ENCODE results near the gene MRPS35.
"Not testable (repeated sequence)": the region's sequence is repeated elsewhere in the genome, so short reads cannot be mapped to it uniquely, and the experiment has no call there.

MRPS35 gene

GRCh38 chr12:27709212-27709931 is 1.3 kb upstream of the MRPS35 start:
- DNase-seq = no peak

GRCh38 chr12:27709932-27710591 is 570 bp upstream of the MRPS35 start:
- DNase-seq = no peak

DNA sequence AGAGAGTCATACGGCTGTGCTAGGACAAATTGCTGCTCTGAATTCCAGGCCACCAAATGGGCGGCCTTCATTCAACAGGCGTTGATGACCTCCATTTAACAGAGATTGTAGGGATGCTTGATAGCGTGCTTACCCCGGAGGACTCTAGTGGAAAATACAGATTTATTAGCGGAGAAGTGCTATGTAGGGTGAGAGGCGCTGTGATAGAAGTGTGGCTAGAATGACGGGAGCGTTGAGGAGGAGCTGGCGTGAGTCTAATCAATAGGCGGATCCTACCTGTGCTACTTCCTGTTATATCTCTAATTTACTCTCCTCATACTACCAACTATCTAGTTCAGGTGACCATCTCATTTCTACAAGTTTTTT is 668 bp downstream of the MRPS35 start:
- DNase-seq = no peak

DNA sequence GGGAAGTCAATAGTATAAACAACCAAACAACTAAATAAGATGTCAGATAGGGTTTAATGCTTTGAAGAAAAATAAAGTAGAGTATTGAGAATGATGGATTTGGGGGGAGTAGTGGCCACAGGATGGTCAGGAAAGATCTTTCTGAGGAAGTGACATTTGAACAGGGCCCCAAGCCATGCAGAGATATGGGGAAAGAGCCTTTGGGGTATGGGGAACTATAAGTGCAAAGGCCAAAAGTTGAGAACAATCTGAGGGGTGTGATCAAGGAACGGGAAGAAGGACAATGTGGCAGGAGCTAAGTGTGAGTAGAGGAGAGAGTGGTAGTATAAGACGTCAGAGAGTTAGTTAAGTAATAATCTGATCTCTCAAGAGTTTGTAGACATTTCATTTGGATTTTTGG is 1.3 kb downstream of the MRPS35 start:
- DNase-seq = no peak

DNA sequence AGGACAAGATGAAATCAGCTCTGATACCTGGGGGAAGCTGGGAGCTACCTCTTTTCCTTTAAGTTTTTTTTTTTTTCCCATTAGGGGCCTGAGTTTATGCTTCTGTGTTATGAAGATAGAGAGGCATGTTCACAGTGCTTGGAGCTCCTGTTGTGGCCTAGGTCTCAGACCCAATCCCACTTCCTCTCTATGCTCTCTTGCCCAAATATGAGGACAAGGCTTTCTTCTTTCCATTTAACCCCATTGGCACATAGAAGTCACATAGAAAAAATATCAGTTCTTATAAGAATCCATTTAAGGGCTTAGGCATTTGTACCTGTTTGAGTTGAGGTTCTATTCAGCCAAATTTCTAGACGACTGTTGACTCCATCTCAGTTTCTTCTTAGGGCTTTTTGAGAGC is 12.6 kb downstream of the MRPS35 start:
- DNase-seq = no peak

- DNase-seq = no peak
Observed at GRCh38 chr12:27730097-27730588, 19.5 kb downstream of the MRPS35 start.

DNA sequence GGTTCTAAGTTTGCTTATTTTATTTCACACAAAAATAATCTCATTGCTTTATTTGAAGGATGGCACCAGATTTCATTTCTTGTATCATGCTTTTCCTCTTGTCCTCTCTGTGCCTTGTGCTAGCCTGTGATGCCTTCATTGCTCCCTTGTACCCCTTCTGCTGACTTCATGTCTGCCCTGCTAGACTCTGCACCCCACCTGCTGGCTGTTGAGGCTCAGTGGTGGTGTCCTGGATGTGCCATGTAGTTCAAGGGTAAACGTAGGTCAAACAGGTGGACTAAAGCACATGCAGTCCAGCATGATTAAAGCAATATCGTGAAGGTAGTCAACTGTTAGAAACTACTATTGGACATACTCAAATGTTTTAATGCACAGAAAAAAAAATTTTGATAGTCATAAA is 21.6 kb downstream of the MRPS35 start:
- no peak for DNase-seq

DNA sequence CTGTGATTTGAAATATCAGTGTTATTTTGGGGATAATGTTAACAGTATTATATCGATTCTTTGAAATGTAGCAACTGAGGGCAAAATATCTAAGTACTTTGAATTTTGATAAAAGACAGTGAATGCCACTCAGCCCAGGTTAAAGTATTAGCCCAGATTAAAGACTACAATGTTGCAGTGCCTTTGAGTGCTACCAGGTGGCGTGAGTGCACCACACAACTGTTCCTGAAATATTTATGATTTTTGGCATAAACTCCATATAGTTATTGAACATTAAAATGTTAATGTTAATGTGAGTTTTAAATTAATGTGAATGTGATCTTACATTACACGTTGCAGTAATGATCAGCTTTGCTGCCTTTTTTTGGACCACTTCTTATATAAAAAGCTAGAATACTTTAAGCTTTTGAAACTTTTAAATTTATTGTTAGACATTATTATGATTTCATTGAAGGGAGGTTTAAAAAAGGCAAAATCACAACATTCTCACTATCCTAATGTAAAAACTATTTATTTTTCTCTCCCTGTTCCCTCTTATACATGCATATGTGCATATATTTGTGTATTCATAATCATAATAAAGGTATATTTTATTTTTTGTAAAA is 22.5 kb downstream of the MRPS35 start:
- peak; percentile 13 for DNase-seq

DNA sequence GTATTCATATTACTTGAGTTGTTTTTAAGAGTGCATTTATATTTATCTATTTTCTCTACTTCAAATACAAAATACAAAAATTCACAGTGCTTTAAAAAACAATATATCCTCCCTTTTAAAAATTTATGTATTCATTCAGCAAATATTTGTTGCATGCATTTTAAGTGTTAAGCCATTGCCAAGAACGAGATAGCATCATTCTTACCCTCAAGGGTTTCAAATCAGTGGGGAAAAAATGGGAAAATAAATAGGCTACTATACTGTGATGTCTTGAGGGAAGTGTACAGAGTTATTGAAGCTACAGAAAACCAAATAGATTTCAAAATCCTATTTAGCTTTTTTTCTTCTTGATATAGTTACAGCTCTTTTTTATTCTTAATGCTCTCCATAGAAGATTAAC is 23.2 kb downstream of the MRPS35 start:
- DNase-seq = no peak

- DNase-seq = not testable (repeated sequence)
Observed at GRCh38 chr12:27734321-27734720, 23.7 kb downstream of the MRPS35 start.

DNA sequence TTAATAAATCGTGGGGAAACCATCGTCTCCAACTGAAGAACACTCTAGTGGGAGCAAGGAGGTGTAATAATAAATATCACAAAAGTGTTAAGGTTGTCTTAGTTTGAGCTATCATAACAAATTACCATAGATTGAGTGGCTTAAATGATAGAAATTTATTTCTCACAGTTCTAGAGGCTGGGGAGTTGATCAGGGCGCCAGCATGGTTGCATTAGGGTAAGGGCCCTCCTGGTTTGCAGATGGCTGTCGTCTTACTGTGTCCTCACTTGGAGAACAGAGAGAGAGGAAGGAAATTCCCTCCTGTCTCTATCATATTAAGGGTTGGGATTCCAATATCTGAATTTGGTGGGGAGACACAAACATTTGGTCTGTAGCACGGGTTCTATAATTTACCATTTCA is 33.0 kb downstream of the MRPS35 start:
- no peak for DNase-seq

- DNase-seq = not testable (repeated sequence)
Observed at GRCh38 chr12:27745734-27746133, 35.1 kb downstream of the MRPS35 start.

GRCh38 chr12:27747111-27747820 is 36.6 kb downstream of the MRPS35 start:
- DNase-seq = no peak

GRCh38 chr12:27751386-27752047 is 40.9 kb downstream of the MRPS35 start:
- DNase-seq = no peak

DNA sequence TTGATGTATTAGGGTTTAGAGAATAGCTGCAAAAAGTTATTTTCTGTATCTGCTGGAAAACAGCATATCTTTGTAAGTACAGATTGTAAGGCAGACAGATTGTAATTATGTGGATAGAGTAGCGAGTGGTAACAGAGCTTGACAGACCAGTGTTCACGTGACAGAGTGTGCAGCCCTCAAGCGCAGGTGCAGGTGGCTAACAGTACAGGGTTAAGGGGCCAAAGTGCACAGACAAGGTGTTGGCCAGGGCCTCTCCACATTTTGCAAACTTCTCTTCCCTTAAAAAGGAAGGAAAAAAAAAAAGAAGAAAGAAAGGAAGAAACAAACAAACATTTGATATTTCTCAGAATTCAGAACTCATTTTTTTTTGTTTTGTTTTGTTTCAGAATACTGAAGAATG is 44.2 kb downstream of the MRPS35 start:
- DNase-seq = no peak

DNA sequence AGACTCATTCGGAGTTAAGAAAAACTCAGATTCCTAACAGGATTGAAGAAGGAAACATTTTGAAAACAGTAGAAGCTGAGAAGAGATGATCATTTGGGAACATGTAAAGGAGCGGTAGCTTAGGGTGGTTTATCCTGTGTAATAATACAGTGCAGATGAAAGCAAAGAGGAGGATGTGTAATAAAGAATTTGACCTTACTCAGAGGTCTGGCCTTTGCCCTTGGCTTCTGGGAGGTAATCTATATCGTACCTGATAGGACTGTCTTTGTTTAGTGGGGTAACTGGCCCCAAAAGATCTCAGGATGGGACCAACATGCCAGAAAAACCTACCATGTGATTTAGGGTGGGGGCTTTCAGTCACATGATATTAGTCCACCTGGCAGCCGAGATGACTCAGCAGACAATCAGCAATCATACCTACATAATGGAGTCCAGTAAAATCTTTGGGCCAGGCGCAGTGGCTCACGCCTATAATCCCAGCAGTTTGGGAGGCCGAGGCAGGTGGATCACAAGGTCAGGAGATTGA is 46.1 kb downstream of the MRPS35 start:
- no peak for DNase-seq

GRCh38 chr12:27762757-27763156 is 52.1 kb downstream of the MRPS35 start:
- no peak for DNase-seq

DNA sequence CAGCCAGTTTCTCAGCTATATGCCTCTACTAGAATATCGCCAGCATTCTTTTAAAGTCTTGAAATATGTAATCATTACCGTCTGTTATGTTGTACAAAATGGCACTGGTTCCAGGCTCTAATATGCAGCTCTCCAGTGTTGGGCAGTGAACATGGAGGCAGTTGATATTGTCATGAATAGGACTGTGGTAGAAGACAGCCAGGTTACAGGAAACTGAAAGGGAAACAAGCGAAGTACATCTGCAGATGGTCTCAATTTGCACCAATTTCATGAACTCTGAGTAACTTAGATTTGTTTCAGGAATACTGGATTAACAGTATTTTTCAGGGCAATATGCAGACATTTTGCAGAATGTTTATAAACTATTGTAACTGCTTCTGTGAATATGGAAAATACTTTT is 56.0 kb downstream of the MRPS35 start:
- DNase-seq = no peak

- no peak for DNase-seq
Observed at GRCh38 chr12:27769142-27769673, 58.6 kb downstream of the MRPS35 start.

- DNase-seq = no peak
Observed at GRCh38 chr12:27771481-27772327, 61.1 kb downstream of the MRPS35 start.

GRCh38 chr12:27772328-27773049 is 61.9 kb downstream of the MRPS35 start:
- DNase-seq = no peak

All from T-helper 9 cell (primary cell).